Suprapubic skin (tissue), 4 donors: ENCODE results near the gene CPPED1. TPM values are rescaled to one million over a fixed set of nuclear protein-coding genes. Genes with fewer than 3 reads are reported as not detected.

ENCODE experiments used
- DNase-seq, 2 donors: peaks; one replicate each; pipeline ENCODE4 v3.0.0-alpha.2; 2019; ENCODE audit warnings: low spot score in 2 of 2
- H3K27ac ChIP-seq: fragments of 200-600 bp; sonication (generic); one replicate; pipeline ENCODE4 v1.5.1; 2019
- H3K27me3 ChIP-seq: fragments of 200-600 bp; sonication (generic); one replicate; pipeline ENCODE4 v1.5.1; 2019
- H3K36me3 ChIP-seq: fragments of 200-600 bp; sonication (generic); one replicate; pipeline ENCODE4 v1.5.1; 2019
- H3K4me1 ChIP-seq: fragments of 200-600 bp; sonication (generic); one replicate; pipeline ENCODE4 v1.5.1; 2019
- H3K4me3 ChIP-seq: fragments of 200-600 bp; sonication (generic); one replicate; pipeline ENCODE4 v1.5.1; 2019; ENCODE audit warnings: mild to moderate bottlenecking
- H3K9me3 ChIP-seq: fragments of 200-600 bp; sonication (generic); one replicate; pipeline ENCODE4 v1.5.1; 2019
- EP300 ChIP-seq: sonication (generic); formaldehyde crosslinking; IDR thresholded peaks from one replicate; pipeline ENCODE4 v1.6.1; 2017; ENCODE audit warnings: antibody characterized with exemption
- POLR2A ChIP-seq, 2 donors: fragments of 450-650 bp; IDR thresholded peaks; one replicate each; pipeline ENCODE4 v1.6.1; 2017; ENCODE audit warnings: antibody characterized with exemption in 2 of 2, mild to moderate bottlenecking in 2 of 2, moderate library complexity in 2 of 2
- POLR2AphosphoS5 ChIP-seq, 3 donors: sonication (generic); formaldehyde crosslinking; IDR thresholded peaks; one replicate each; pipeline ENCODE4 v1.6.1; 2017; ENCODE audit warnings: antibody characterized with exemption in 3 of 3
- WGBS: methylation state at CpG from one replicate; pipeline ENCODE4 v1.1.5; 2018; 5-methylcytosine and 5-hydroxymethylcytosine counted together
- total RNA-seq, 4 donors: library from RNA; depleted of rRNA; stranded (reverse); fragments of >200 nt; gene quantifications; one replicate each; pipeline ENCODE4 v1.1.0, GENCODE V29; 2016
- TF ChIP-seq, protein P1 (sequence below), 2 donors: fragments of 200-600 bp in 1 of 2; fragments of 450-650 bp in 1 of 2; sonication (generic) in 1 of 2; IDR thresholded peaks; one replicate each; pipeline ENCODE4 v1.5.1; 2016 to 2019; ENCODE audit warnings: antibody characterized with exemption in 2 of 2, mild to moderate bottlenecking in 1 of 2, moderate library complexity in 1 of 2

The CPPED1 gene
- total RNA-seq, 4 donors from 2014 or later = 8.7 to 13.3 (median 10.7) TPM

DNA sequence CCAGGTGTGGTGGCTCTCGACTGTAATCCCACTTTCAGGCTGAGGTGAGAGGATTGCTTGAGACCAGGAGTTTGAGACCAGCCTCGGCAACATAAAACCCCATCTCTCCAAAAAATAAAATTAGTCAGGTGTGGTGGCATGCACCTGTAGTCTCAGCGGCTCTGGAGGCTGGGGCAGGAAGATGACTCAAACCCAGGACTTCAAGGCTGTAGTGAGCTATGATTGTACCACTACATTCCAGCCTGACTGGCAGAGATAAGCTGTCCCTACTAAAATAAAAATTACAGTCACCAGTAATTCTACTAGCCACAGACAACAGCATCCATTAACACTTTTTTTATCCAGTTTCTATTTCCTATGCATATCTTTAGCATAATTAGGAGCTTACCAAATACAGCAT lies 176.3 kb downstream of the CPPED1 start:
- Histone ChIP-seq H3K36me3 (no peaks in the 10 kb centered on the region), H3K4me3 (no peak overlapping the region), H3K9me3 (no peaks in the 10 kb centered on the region), H3K4me1 (no peaks in the 10 kb centered on the region), H3K27me3 (peaks cover 16% of the 10 kb centered on the region), H3K27ac (no peak overlapping the region)
- 81% methylated on average over 3 of the region's 3 CpGs for WGBS
- DNase-seq = no peak
- TF ChIP-seq, protein P1, sequence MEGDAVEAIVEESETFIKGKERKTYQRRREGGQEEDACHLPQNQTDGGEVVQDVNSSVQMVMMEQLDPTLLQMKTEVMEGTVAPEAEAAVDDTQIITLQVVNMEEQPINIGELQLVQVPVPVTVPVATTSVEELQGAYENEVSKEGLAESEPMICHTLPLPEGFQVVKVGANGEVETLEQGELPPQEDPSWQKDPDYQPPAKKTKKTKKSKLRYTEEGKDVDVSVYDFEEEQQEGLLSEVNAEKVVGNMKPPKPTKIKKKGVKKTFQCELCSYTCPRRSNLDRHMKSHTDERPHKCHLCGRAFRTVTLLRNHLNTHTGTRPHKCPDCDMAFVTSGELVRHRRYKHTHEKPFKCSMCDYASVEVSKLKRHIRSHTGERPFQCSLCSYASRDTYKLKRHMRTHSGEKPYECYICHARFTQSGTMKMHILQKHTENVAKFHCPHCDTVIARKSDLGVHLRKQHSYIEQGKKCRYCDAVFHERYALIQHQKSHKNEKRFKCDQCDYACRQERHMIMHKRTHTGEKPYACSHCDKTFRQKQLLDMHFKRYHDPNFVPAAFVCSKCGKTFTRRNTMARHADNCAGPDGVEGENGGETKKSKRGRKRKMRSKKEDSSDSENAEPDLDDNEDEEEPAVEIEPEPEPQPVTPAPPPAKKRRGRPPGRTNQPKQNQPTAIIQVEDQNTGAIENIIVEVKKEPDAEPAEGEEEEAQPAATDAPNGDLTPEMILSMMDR (IDR thresholded peaks at IDR 0.05) = no peak
- no peak for TF ChIP-seq EP300
- no peak for TF ChIP-seq POLR2A (IDR thresholded peaks at IDR 0.05)
- no peak for TF ChIP-seq POLR2AphosphoS5 (IDR thresholded peaks at IDR 0.05)

DNA sequence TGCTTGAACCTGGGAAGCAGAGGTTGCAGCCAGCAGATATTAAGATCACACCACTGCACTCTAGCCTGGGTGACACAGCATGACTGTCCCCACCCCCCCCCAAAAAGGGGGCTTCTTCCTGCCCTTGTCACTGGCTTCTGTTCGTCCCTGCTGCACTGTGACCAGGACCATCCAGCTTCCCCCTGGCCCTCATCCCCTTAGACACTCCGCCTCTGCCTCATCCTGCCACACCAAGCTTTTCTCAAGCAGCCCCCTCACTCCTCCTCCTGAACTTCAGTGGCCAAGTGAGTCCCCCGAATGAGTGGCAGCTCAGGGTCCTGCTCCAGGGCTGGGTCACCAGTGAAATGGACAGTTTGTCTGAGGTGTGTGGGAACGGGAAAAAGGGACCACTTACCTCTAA lies 177.3 kb downstream of the CPPED1 start:
- no peak overlapping the region for H3K4me3 ChIP-seq
- no peak overlapping the region for H3K27ac ChIP-seq
- no peaks in the 10 kb centered on the region for H3K36me3 ChIP-seq
- H3K4me1 ChIP-seq = no peaks in the 10 kb centered on the region
- peaks cover 16% of the 10 kb centered on the region for H3K27me3 ChIP-seq
- DNase-seq = no peak
- 82% methylated on average over 3 of the region's 4 CpGs for WGBS
- TF ChIP-seq, protein P1 (IDR thresholded peaks at IDR 0.05) = no peak
- no peaks in the 10 kb centered on the region for H3K9me3 ChIP-seq

DNA sequence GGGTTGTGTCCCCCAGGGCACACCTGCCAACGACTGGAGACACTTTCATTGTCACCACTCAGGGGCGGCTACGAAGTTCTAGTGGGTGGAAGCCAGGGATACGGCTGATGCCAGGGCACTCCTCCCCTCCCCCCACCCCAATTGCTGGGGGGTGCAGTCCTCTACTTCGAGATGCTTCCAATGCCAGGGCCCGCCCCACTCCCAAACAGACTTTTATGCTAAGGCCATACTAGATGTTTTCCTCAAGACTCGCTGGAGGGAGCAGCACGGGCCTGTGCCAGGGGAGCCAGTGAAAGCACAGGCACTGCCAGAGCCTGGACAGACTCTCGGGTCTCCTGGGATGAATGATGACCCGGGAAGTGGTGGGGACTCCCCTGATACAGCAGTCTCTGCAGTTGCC lies 178.0 kb downstream of the CPPED1 start:
- Histone ChIP-seq H3K27me3 (peaks cover 14% of the 10 kb centered on the region), H3K9me3 (no peaks in the 10 kb centered on the region), H3K4me1 (no peaks in the 10 kb centered on the region), H3K27ac (no peak overlapping the region), H3K4me3 (no peak overlapping the region), H3K36me3 (no peaks in the 10 kb centered on the region)
- DNase-seq = no peak
- WGBS = 78% methylated on average over 9 of the region's 10 CpGs
- TF ChIP-seq POLR2A (IDR thresholded peaks at IDR 0.05) (no peak), EP300 (no peak), POLR2AphosphoS5 (IDR thresholded peaks at IDR 0.05) (no peak)
- TF ChIP-seq, protein P1 (IDR thresholded peaks at IDR 0.05) = no peak

DNA sequence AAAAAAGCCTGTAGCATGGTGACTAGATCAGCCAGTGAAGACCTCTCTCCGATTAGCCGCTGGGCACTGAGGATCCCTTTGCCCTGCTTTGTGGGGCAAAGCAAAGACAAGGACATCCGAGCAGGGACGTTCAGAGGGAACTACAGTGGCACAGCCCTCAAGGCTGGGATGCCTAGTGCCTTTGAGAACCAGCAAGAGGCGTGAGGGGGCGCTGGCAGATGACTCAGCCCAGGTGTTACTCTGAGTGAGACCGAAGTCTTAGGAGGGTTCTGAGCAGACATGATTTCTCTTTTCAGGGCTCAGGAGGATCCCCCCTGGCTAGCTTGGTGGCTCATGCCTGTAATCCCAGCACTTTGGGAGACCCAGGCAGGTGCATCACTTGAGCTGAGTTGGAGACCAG lies 178.6 kb downstream of the CPPED1 start:
- no peak overlapping the region for H3K4me3 ChIP-seq
- peaks cover 11% of the 10 kb centered on the region for H3K27me3 ChIP-seq
- 80% methylated on average over 7 of the region's 7 CpGs for WGBS
- H3K27ac ChIP-seq = no peak overlapping the region
- no peaks in the 10 kb centered on the region for H3K36me3 ChIP-seq
- no peak for DNase-seq
- TF ChIP-seq POLR2AphosphoS5 (IDR thresholded peaks at IDR 0.05) = no peak
- H3K4me1 ChIP-seq = no peaks in the 10 kb centered on the region
- H3K9me3 ChIP-seq = no peaks in the 10 kb centered on the region

DNA sequence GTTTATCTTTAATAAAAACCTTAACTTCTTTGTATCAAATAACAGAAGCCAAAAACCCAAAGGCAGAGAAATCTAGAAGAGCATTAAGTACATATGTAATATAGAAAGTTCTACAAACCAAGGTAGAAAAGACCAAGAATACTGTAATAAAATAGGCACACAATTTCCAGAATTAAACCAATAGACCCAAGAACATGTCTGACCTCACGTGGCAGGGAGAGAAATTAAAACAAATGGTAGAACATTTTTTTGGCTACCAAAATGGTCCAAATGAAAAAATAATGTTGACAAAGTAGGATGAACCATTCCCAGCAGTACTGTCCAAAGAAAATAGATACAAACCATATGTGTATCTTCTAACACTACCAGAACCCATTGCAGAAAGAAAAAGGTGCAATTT lies 183.5 kb downstream of the CPPED1 start:
- WGBS = 43% methylated on average over 1 of the region's 1 CpG
- Histone ChIP-seq H3K27me3 (no peaks in the 10 kb centered on the region), H3K4me3 (no peak overlapping the region), H3K27ac (no peak overlapping the region), H3K4me1 (no peaks in the 10 kb centered on the region), H3K36me3 (no peaks in the 10 kb centered on the region), H3K9me3 (no peaks in the 10 kb centered on the region)
- DNase-seq = no peak
- TF ChIP-seq POLR2AphosphoS5 (IDR thresholded peaks at IDR 0.05) = no peak
- no peak for TF ChIP-seq POLR2A (IDR thresholded peaks at IDR 0.05)
- TF ChIP-seq, protein P1 (IDR thresholded peaks at IDR 0.05) = no peak
- TF ChIP-seq EP300 = no peak

DNA sequence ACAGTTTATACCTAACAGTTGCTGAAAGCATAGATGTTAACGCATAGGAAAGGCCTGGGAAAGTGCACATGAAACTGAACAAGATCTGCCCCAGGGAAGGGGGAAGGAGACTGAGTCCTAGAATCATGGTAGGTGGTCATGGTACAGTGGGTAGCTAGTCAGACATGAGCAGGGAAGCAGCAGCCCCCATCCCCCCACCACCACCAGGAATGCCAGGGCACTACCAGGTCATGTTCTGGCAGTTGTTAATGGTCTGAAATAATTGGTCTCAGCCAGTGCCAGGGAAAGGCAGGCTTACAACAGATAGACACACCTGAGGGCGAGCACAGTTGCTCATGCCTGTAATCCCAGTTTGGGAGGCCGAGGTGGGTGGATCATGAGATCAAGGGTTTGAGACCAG lies 185.2 kb downstream of the CPPED1 start:
- Histone ChIP-seq H3K36me3 (no peaks in the 10 kb centered on the region), H3K4me1 (no peaks in the 10 kb centered on the region), H3K27me3 (no peaks in the 10 kb centered on the region), H3K4me3 (no peak overlapping the region), H3K27ac (no peak overlapping the region), H3K9me3 (no peaks in the 10 kb centered on the region)
- no peak for DNase-seq
- TF ChIP-seq, protein P1 (IDR thresholded peaks at IDR 0.05) = no peak
- TF ChIP-seq POLR2AphosphoS5 (IDR thresholded peaks at IDR 0.05) = no peak
- no peak for TF ChIP-seq EP300
- no peak for TF ChIP-seq POLR2A (IDR thresholded peaks at IDR 0.05)
- 80% methylated on average over 2 of the region's 3 CpGs for WGBS
